Activated CD4-positive, alpha-beta T cell treated with anti-CD3 and anti-CD28 coated beads for 4 hours (primary cell): ENCODE measurements around the gene SMC5.
"Not testable (repeated sequence)": the region's sequence is repeated elsewhere in the genome, so short reads cannot be mapped to it uniquely, and the experiment has no call there.

ENCODE experiments used
- DNase-seq, 2 donors: peaks; one replicate each; pipeline ENCODE4 v3.0.0-alpha.2; 2020

Gene SMC5

GRCh38 chr9:70374962-70375618 lies 116.3 kb downstream of the SMC5 start:
- no peak for DNase-seq

- no peak for DNase-seq
Observed at GRCh38 chr9:70382046-70382708, 123.4 kb downstream of the SMC5 start.

DNA sequence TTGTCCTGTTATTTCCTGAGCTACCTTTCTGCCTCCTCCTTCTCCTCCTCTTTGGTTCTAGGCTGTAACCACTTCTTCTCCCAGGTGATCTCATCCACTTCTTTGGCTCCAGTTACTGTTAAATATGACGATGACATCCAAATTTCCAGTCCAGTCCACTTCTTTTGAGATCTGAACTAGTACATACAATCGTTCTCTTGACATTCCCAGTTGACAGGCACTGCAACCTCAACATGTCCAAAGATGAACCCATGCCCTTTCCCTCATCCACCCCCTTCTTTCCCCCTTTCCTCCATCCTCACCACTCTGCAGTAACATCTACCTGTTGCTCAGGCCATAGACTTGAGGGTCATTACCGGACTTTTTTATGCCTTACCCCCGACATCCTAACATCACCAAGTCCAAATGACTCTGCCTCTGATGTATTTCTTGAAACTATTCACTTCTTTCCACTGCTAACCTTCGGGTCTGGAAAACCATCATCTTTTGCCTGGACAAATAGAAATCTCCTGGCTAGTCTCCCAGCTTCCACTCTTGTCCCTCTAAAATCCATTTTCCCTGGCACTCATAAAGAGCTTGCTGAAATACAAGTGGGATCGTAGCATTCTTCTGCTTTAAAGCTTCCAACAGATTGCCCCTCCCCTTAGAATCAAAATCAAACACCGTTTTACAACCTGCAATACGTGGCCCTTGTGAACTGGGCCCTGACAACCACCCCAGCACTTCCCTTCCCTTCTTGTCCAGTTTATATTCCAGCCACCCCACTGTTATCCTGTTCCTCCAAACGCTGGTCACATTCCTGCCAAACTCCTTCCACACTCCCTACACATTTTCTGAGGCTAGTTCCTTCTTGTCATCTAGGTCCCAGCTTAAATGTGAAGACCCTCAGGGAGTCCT lies 124.2 kb downstream of the SMC5 start:
- no peak for DNase-seq

DNA sequence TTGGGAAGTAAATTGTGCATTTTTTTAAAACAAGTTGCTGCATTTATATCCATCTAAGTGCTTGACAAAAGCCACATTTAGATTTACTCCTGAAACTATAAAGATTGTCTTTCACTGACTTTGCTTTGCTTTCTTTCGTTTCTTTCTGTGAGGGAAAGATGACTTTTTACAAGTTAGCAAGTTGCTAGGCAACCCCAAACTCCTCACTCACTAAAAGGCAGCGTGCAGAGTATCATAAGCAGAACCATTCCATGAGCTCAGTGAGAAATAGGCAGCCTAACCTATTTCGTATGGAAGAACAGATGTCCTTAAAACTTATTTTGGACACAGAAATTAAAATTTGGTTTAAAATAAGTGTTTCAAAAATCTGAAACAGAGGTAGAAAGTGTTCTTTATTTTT lies 126.6 kb downstream of the SMC5 start:
- no peak for DNase-seq

GRCh38 chr9:70387663-70388062 lies 128.9 kb downstream of the SMC5 start:
- no peak for DNase-seq

GRCh38 chr9:70389188-70389587 lies 130.4 kb downstream of the SMC5 start:
- no peak for DNase-seq

GRCh38 chr9:70389621-70390266 lies 131.0 kb downstream of the SMC5 start:
- DNase-seq: no peak

DNA sequence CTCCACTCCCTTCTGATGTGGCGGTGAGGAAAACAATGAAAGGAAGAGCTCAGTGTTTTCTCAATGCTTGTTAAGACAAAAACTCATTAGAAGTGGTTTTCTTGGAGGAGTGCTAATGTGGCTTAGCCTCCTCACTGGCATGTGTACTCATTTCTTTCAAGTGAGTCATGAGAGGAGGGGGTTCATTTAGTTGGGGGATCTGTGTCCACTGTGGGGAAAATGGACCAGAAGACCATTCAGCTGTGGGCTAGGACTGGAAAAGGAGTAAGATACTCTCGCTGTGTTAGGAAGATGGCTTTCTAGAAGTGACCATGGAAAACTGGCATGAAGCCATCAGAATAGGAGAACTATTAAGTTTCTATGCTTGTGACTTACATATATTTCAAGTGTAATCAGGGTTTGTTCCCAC lies 132.2 kb downstream of the SMC5 start:
- no peak for DNase-seq

- DNase-seq: no peak
Observed at GRCh38 chr9:70392189-70392588, 133.4 kb downstream of the SMC5 start.

- DNase-seq: no peak
Observed at GRCh38 chr9:70392850-70393249, 134.1 kb downstream of the SMC5 start.

GRCh38 chr9:70395652-70396051 lies 136.9 kb downstream of the SMC5 start:
- no peak for DNase-seq

DNA sequence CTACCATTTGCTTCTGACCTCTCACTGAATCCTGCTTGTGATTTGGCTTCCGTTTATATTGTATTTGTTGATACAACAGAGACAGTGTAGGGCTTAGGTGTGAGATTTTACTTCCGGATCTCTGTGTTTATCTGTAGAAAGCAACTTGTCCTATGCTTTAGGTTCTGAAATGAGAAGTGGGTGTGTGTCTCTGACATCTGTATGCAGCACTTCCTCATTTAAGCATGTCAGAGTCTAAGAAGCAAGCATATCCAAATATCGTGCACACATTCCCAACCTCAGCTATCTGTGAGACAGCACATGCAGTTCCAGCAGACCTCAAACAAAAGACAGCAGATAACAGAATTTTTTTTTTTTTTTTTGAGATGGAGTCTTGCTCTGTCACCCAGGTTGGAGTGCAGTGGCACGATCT lies 139.4 kb downstream of the SMC5 start:
- DNase-seq: no peak

DNA sequence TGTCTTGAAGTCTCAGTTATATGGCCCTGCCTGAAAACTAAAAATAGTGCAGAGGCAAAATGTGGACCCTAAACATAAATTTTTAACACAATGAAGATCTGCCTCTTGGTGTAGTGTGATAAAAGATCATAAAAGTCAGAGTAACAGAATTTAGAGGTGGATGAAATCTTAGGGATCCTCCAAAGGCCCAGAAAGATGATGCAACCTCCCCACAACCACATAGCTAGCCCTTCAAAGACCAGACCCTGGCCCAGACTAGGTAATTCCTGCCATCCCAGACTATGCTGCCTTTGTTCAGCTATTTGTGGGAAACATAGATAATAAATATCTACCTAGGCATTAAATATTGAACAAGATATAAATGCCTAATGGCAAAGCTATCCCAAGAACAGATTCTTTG lies 140.4 kb downstream of the SMC5 start:
- no peak for DNase-seq

DNA sequence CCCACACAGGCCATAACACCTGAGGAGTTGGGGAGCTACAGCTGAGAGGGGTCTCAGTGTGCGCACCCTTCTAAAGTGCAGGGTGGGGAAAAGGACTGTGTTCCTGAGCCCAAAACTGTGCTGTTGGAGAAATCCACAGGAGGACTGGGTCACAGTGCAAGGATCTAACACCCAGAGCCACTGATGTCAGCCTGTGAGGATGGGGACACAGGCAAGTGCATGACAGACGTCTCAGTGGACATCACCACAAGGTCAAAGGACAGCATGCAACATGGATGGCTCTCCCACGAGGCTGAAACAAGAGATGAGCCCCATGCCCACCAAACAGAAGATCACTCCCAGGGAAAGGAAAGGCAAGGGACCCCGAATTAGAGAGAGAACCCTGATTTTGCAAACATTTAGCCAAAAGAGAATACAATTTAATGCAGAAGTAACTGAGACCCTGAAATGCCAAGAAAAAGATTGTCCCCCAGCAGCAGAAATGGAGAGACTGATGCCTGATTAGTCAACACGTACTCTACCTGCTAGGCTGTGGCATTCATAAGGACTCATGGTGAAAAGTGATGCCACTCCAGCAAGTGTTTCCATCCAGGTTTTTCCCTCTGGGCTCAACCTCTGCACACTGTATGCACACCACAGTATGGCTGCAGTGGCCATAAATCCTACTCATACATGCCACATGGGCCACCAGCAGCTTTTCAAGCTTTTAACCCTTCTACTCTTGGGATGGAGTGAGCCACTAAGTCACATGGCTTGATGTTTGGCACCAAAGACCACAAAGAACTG lies 141.5 kb downstream of the SMC5 start:
- DNase-seq: no peak

- not testable (repeated sequence) for DNase-seq
Observed at GRCh38 chr9:70401241-70401640, 142.5 kb downstream of the SMC5 start.

- DNase-seq: no peak
Observed at GRCh38 chr9:70402213-70402612, 143.4 kb downstream of the SMC5 start.

DNA sequence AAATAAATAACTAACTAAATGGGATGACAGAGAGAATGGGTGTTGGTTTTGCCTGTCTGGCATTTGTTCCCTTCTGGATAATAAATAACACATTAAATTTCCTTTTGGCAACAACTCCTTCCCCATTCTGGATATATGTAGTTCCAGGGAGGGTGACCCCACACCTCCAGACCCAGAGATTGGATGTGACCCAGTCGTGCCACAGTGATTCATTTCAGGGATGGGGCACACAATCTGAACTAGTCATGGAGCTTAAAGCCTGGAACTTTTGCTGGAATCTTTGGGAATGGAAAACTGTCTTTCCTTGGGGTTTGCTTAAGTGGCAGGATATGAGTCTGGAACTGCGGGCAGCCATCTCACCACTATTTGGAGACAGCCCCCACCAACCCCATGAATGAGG lies 144.4 kb downstream of the SMC5 start:
- no peak for DNase-seq

DNA sequence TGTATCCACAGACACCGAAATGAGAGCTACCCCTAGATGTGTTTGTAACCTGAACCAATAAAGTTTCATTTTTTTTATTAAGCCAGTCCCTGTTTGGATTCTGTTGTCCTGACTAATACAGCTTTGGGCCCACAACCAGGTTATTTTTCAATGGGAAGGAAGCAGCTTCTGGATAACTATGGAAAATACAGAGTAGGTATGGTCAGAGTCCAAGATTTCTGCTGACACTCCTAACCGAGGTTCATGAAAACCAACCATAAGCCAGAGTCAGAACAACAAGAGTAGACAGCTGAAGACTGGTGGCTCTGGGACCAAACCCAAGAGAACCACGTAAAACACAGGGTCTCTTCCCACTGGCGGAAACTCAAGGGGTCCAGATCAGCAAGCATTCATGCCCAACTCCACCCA lies 144.8 kb downstream of the SMC5 start:
- no peak for DNase-seq

DNA sequence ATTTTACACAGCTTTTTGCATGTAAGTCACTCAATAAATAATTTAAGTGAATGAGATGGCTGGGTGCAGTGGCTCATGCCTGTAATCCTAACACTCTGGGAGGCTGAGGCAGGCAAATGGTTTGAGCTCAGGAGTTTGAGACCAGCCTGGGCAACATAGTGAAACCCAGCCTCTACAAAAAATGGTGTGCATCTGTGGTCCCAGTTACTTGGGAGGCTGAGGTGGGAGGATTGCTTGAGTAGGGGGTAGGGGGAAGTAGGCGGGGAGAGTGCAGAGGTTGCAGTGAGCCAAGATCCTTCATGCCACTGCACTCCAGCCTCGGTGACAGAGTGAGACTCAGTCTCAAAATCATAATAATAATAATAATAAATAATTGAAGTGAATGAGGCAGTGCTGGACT lies 145.5 kb downstream of the SMC5 start:
- DNase-seq: no peak
